ENCODE data around the gene TRMT11.
"Not testable (repeated sequence)": the region's sequence is repeated elsewhere in the genome, so short reads cannot be mapped to it uniquely, and the experiment has no call there.

TRMT11 gene

GRCh38 chr6:125994670-125995488 lies 8.5 kb downstream of the TRMT11 start:
- DNase-seq (ENCODE audit: low spot score) = no peak

GRCh38 chr6:125995972-125996580 lies 9.7 kb downstream of the TRMT11 start:
- peak; percentile 83 for DNase-seq (ENCODE audit: low spot score)

GRCh38 chr6:126002755-126003679 lies 16.7 kb downstream of the TRMT11 start:
- DNase-seq (ENCODE audit: low spot score) = no peak

- no peak for DNase-seq (ENCODE audit: low spot score)
Measured at GRCh38 chr6:126007800-126008199, 21.5 kb downstream of the TRMT11 start.

GRCh38 chr6:126010040-126010439 lies 23.7 kb downstream of the TRMT11 start:
- DNase-seq (ENCODE audit: low spot score) = no peak

- no peak for DNase-seq (ENCODE audit: low spot score)
Measured at GRCh38 chr6:126015863-126016262, 29.5 kb downstream of the TRMT11 start.

GRCh38 chr6:126016591-126016990 lies 30.3 kb downstream of the TRMT11 start:
- DNase-seq (ENCODE audit: low spot score) = no peak

- DNase-seq (ENCODE audit: low spot score) = no peak
Measured at GRCh38 chr6:126017668-126018067, 31.3 kb downstream of the TRMT11 start.

GRCh38 chr6:126020305-126021050 lies 34.1 kb downstream of the TRMT11 start:
- no peak for DNase-seq (ENCODE audit: low spot score)

- DNase-seq (ENCODE audit: low spot score) = not testable (repeated sequence)
Measured at GRCh38 chr6:126023474-126023873, 37.1 kb downstream of the TRMT11 start.

GRCh38 chr6:126026001-126026400 lies 39.7 kb downstream of the TRMT11 start:
- no peak for DNase-seq (ENCODE audit: low spot score)

- DNase-seq (ENCODE audit: low spot score) = no peak
Measured at GRCh38 chr6:126027601-126028000, 41.3 kb downstream of the TRMT11 start.

GRCh38 chr6:126030045-126030444 lies 43.7 kb downstream of the TRMT11 start:
- DNase-seq (ENCODE audit: low spot score) = no peak

GRCh38 chr6:126033696-126034095 lies 47.4 kb downstream of the TRMT11 start:
- peak; percentile 46 for DNase-seq (ENCODE audit: low spot score)

GRCh38 chr6:126034656-126035055 lies 48.3 kb downstream of the TRMT11 start:
- DNase-seq (ENCODE audit: low spot score) = no peak

- no peak for DNase-seq (ENCODE audit: low spot score)
Measured at GRCh38 chr6:126035764-126036163, 49.4 kb downstream of the TRMT11 start.

- no peak for DNase-seq (ENCODE audit: low spot score)
Measured at GRCh38 chr6:126038234-126038633, 51.9 kb downstream of the TRMT11 start.

GRCh38 chr6:126039284-126039683 lies 52.9 kb downstream of the TRMT11 start:
- DNase-seq (ENCODE audit: low spot score) = no peak

GRCh38 chr6:126040394-126040793 lies 54.1 kb downstream of the TRMT11 start:
- DNase-seq (ENCODE audit: low spot score) = no peak

GRCh38 chr6:126040826-126041225 lies 54.5 kb downstream of the TRMT11 start:
- DNase-seq (ENCODE audit: low spot score) = no peak

- no peak for DNase-seq (ENCODE audit: low spot score)
Measured at GRCh38 chr6:126041516-126041915, 55.2 kb downstream of the TRMT11 start.

GRCh38 chr6:126042001-126042419 lies 55.7 kb downstream of the TRMT11 start:
- no peak for DNase-seq (ENCODE audit: low spot score)

Data from hematopoietic multipotent progenitor cell treated with erythropoietin and hydrocortisone succinate and interleukin-3 and kit ligand, for 15 days (in vitro differentiated cells).